ENCODE data around the gene TRMT10A. TPM values are rescaled to one million over a fixed set of nuclear protein-coding genes. Genes with fewer than 3 reads are reported as not detected.

TRMT10A gene
- polyA plus RNA-seq, 2 of the 4 experiments (the other 2 are of a cell fraction) = 6.8 to 10.6 TPM

DNA sequence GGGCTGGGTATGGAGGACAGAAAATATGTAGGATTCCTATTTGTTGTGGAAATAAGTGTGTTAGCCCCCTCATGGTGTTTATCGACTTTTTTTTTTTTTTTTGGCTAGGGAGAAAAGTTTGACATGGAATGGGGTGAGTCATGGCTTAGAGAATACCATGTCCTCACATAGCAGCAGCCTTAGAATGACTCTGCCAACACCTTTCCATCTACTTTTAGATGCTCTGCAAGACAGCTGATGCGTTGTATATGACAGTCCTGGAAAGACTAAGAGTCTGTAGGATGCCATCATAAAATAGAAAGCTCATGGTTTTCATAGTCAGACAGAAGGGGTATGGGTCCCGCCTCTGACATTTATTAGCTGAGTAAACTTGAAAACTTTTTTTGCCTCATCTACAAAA is 48.4 kb upstream of the TRMT10A start:
- no peak for ATAC-seq
- CTCF ChIA-PET = no interaction called here

GRCh38 chr4:99610605-99611175 is 46.9 kb upstream of the TRMT10A start:
- no peak for FAIRE-seq
- CTCF ChIA-PET = no interaction called here
- no peak for DNase-seq (ENCODE audit: low read depth in 1 of 2, low spot score in 1 of 2)

More for the DNA sequence above, 48.4 kb upstream of the TRMT10A start:
- POLR2A ChIA-PET = no interaction called here
- DNase-seq (ENCODE audit: low read depth in 1 of 2, low spot score in 1 of 2) (no peak), FAIRE-seq (no peak)
- TF ChIP-seq, protein P1, sequence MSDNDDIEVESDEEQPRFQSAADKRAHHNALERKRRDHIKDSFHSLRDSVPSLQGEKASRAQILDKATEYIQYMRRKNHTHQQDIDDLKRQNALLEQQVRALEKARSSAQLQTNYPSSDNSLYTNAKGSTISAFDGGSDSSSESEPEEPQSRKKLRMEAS (IDR thresholded peaks at IDR 0.05) = no peak
- no peak for TF ChIP-seq RCOR1 (IDR thresholded peaks at IDR 0.05; ENCODE audit: low read depth, low read length)
- TF ChIP-seq BHLHE40 (IDR thresholded peaks at IDR 0.05; ENCODE audit: low read depth, low read length) = no peak
- no peak for TF ChIP-seq ZSCAN20 (CRISPR knock-in tag; IDR thresholded peaks at IDR 0.05)
- TF ChIP-seq KDM1A (IDR thresholded peaks at IDR 0.05; ENCODE audit: low read depth) = no peak
- TF ChIP-seq HES2 (IDR thresholded peaks at IDR 0.05) = no peak
- H3K4me3 ChIP-seq = no peak overlapping the region
- H3K27ac ChIP-seq = no peak overlapping the region
- no peak overlapping the region for H3K4me2 ChIP-seq
- no peaks in the 10 kb centered on the region for H3K9me3 ChIP-seq
- WGBS (ENCODE audit: missing lambda C conversion rate) = 34% methylated on average over 3 of the region's 3 CpGs
- no peaks in the 10 kb centered on the region for H3K4me1 ChIP-seq

GRCh38 chr4:99608417-99608816 is 44.6 kb upstream of the TRMT10A start:
- H3K9me3 ChIP-seq = no peaks in the 10 kb centered on the region
- TF ChIP-seq GATA3 (IDR thresholded peaks at IDR 0.05; ENCODE audit: borderline replicate concordance) (no peak), FOXS1 (CRISPR knock-in tag; IDR thresholded peaks at IDR 0.05) (no peak), HOXB5 (CRISPR knock-in tag; IDR thresholded peaks at IDR 0.05) (no peak), NFE2L2 (conservative IDR thresholded peaks at IDR 0.05; ENCODE audit: low read length) (no peak), HOXA7 (CRISPR knock-in tag; IDR thresholded peaks at IDR 0.05) (no peak), ZNF302 (CRISPR knock-in tag; IDR thresholded peaks at IDR 0.05) (no peak), RAD21 (conservative IDR thresholded peaks at IDR 0.05 in 1 of 2, IDR thresholded peaks at IDR 0.05 in 1 of 2) (no peak), E2F6 (IDR thresholded peaks at IDR 0.05; ENCODE audit: borderline replicate concordance, low read depth) (no peak), POLR2A (IDR thresholded peaks at IDR 0.05; ENCODE audit: low read length) (no peak)
- 61% methylated on average over 5 of the region's 5 CpGs for WGBS (ENCODE audit: missing lambda C conversion rate)
- no peak overlapping the region for H3K4me2 ChIP-seq
- CTCF ChIA-PET = no interaction called here
- H3K4me3 ChIP-seq = no peak overlapping the region
- DNase-seq (ENCODE audit: low read depth in 1 of 2, low spot score in 1 of 2) = no peak
- no peaks in the 10 kb centered on the region for H3K4me1 ChIP-seq
- POLR2A ChIA-PET = no interaction called here
- no peak for FAIRE-seq
- H3K27ac ChIP-seq = no peak overlapping the region
- ATAC-seq = no peak

More at GRCh38 chr4:99610605-99611175, 46.9 kb upstream of the TRMT10A start:
- no peak overlapping the region for H3K4me3 ChIP-seq
- POLR2A ChIA-PET = no interaction called here
- WGBS (ENCODE audit: missing lambda C conversion rate) = 66% methylated on average over 5 of the region's 5 CpGs
- ATAC-seq = no peak
- no peaks in the 10 kb centered on the region for H3K4me1 ChIP-seq
- no peak for TF ChIP-seq MAFK (IDR thresholded peaks at IDR 0.05; ENCODE audit: partially characterized antibody)
- TF ChIP-seq HOXB5 (CRISPR knock-in tag; IDR thresholded peaks at IDR 0.05) = no peak
- no peak for TF ChIP-seq RCOR1 (IDR thresholded peaks at IDR 0.05; ENCODE audit: low read depth, low read length)
- TF ChIP-seq GATA3 (IDR thresholded peaks at IDR 0.05; ENCODE audit: borderline replicate concordance) = no peak
- TF ChIP-seq NR3C1 (IDR thresholded peaks at IDR 0.05) = no peak
- TF ChIP-seq FOSL2 (IDR thresholded peaks at IDR 0.05) = no peak
- no peak for TF ChIP-seq FOSL2 (CRISPR knock-in tag; IDR thresholded peaks at IDR 0.05)
- TF ChIP-seq ESRRA (IDR thresholded peaks at IDR 0.05; ENCODE audit: borderline replicate concordance, low read length) = no peak
- TF ChIP-seq KDM1A (IDR thresholded peaks at IDR 0.05; ENCODE audit: low read depth) = no peak
- no peak for TF ChIP-seq ZSCAN20 (CRISPR knock-in tag; IDR thresholded peaks at IDR 0.05)
- no peak for TF ChIP-seq RAD21 (conservative IDR thresholded peaks at IDR 0.05 in 1 of 2, IDR thresholded peaks at IDR 0.05 in 1 of 2)
- no peak for TF ChIP-seq KDM5A (IDR thresholded peaks at IDR 0.05)
- no peak for TF ChIP-seq BHLHE40 (IDR thresholded peaks at IDR 0.05; ENCODE audit: low read depth, low read length)
- no peak for TF ChIP-seq EHMT2 (IDR thresholded peaks at IDR 0.05; ENCODE audit: low read depth)
- TF ChIP-seq SMC3 (IDR thresholded peaks at IDR 0.05) = no peak
- no peak for TF ChIP-seq POLR2A (IDR thresholded peaks at IDR 0.05; ENCODE audit: low read length)
- TF ChIP-seq SREBF2 (IDR thresholded peaks at IDR 0.05) = no peak
- TF ChIP-seq ZC3H11A (IDR thresholded peaks at IDR 0.05) = no peak
- TF ChIP-seq JUNB (IDR thresholded peaks at IDR 0.05) = no peak
- TF ChIP-seq JUN (IDR thresholded peaks at IDR 0.05) = no peak
- TF ChIP-seq HES2 (IDR thresholded peaks at IDR 0.05) = no peak
- H3K9me3 ChIP-seq = no peaks in the 10 kb centered on the region
- no peak overlapping the region for H3K27ac ChIP-seq
- no peak overlapping the region for H3K4me2 ChIP-seq
